ENCODE measurements around the gene LRSAM1.

LRSAM1 gene

GRCh38 chr9:127537792-127538191, 86.5 kb downstream of the LRSAM1 start:
- no peak for DNase-seq

- DNase-seq, result no peak
Measured at GRCh38 chr9:127538849-127539258, 87.5 kb downstream of the LRSAM1 start.

GRCh38 chr9:127539259-127539981, 88.1 kb downstream of the LRSAM1 start:
- DNase-seq, result no peak

- DNase-seq, result no peak
Measured at GRCh38 chr9:127539982-127540663, 88.8 kb downstream of the LRSAM1 start.

- no peak for DNase-seq
Measured at GRCh38 chr9:127540664-127541041, 89.3 kb downstream of the LRSAM1 start.

GRCh38 chr9:127541176-127541575, 89.9 kb downstream of the LRSAM1 start:
- DNase-seq, result no peak

- DNase-seq, result no peak
Measured at GRCh38 chr9:127541865-127542264, 90.6 kb downstream of the LRSAM1 start.

- no peak for DNase-seq
Measured at GRCh38 chr9:127543221-127543620, 91.9 kb downstream of the LRSAM1 start.

GRCh38 chr9:127543973-127544533, 92.7 kb downstream of the LRSAM1 start:
- DNase-seq, result no peak

- DNase-seq, result no peak
Measured at GRCh38 chr9:127545196-127546124, 94.2 kb downstream of the LRSAM1 start.

GRCh38 chr9:127546125-127546832, 95.0 kb downstream of the LRSAM1 start:
- no peak for DNase-seq

GRCh38 chr9:127548352-127548881, 97.1 kb downstream of the LRSAM1 start:
- DNase-seq, result no peak

GRCh38 chr9:127549218-127549617, 97.9 kb downstream of the LRSAM1 start:
- no peak for DNase-seq

GRCh38 chr9:127549751-127550150, 98.4 kb downstream of the LRSAM1 start:
- DNase-seq, result no peak

- DNase-seq, result no peak
Measured at GRCh38 chr9:127550282-127550681, 99.0 kb downstream of the LRSAM1 start.

- no peak for DNase-seq
Measured at GRCh38 chr9:127550751-127551150, 99.4 kb downstream of the LRSAM1 start.

Measured in CD4-positive, alpha-beta T cell treated with Interleukin-10 for 1 hour (primary cell).